Measurements from ENCODE around the gene FECH.
"Not testable (repeated sequence)": the region's sequence is repeated elsewhere in the genome, so short reads cannot be mapped to it uniquely, and the experiment has no call there.

FECH gene

GRCh38 chr18:57533006-57533867 lies 53.3 kb downstream of the FECH start:
- no peak overlapping the region for H3K4me3 Mint-ChIP-seq
- no peaks in the 10 kb centered on the region for H3K9me3 Mint-ChIP-seq
- no peak overlapping the region for H3K27ac Mint-ChIP-seq
- peaks cover 9 to 27% of the 10 kb centered on the region in 2 donors for H3K27me3 Mint-ChIP-seq
- no peaks in the 10 kb centered on the region for H3K4me1 Mint-ChIP-seq
- DNase-seq (no peak), ATAC-seq (replicated peaks) (no peak)
- H3K36me3 Mint-ChIP-seq = no peaks in the 10 kb centered on the region

GRCh38 chr18:57529151-57529550 lies 57.4 kb downstream of the FECH start:
- no peak for DNase-seq
- peaks cover 5% of the 10 kb centered on the region in 2 donors for H3K9me3 Mint-ChIP-seq
- no peaks in the 10 kb centered on the region for H3K4me1 Mint-ChIP-seq
- H3K27ac Mint-ChIP-seq = no peak overlapping the region
- no peak overlapping the region for H3K4me3 Mint-ChIP-seq
- ATAC-seq (replicated peaks) = no peak
- peaks cover 9 to 40% of the 10 kb centered on the region in 2 donors for H3K27me3 Mint-ChIP-seq
- no peaks in the 10 kb centered on the region for H3K36me3 Mint-ChIP-seq

- Mint-ChIP-seq H3K36me3 (no peaks in the 10 kb centered on the region), H3K27me3 (peaks cover 6 to 36% of the 10 kb centered on the region in 2 donors), H3K27ac (no peak overlapping the region), H3K4me1 (peaks cover 3 to 7% of the 10 kb centered on the region in 2 donors), H3K4me3 (no peak overlapping the region), H3K9me3 (peaks cover 5% of the 10 kb centered on the region in 2 donors)
- DNase-seq (no peak), ATAC-seq (replicated peaks) (no peak)
Measured at GRCh38 chr18:57527556-57528229, 58.8 kb downstream of the FECH start.

- no peak for DNase-seq
- peaks cover 5% of the 10 kb centered on the region in 2 donors for H3K9me3 Mint-ChIP-seq
- peak; percentile 71 to 75 for ATAC-seq (replicated peaks)
- peaks cover 3 to 7% of the 10 kb centered on the region in 2 donors for H3K4me1 Mint-ChIP-seq
- H3K4me3 Mint-ChIP-seq = no peak overlapping the region
- no peaks in the 10 kb centered on the region for H3K36me3 Mint-ChIP-seq
- H3K27ac Mint-ChIP-seq = peak overlapping the region; percentile 2
- peaks cover 9 to 31% of the 10 kb centered on the region in 2 donors for H3K27me3 Mint-ChIP-seq
Measured at GRCh38 chr18:57523171-57523956, 63.1 kb downstream of the FECH start.

GRCh38 chr18:57522348-57522747 lies 64.2 kb downstream of the FECH start:
- not testable (repeated sequence) for DNase-seq; ATAC-seq (replicated peaks); H3K36me3 Mint-ChIP-seq; H3K9me3 Mint-ChIP-seq; H3K27ac Mint-ChIP-seq; H3K4me3 Mint-ChIP-seq; H3K4me1 Mint-ChIP-seq
- peaks cover 9 to 28% of the 10 kb centered on the region in 2 donors for H3K27me3 Mint-ChIP-seq

- H3K4me1 Mint-ChIP-seq = peaks cover 3 to 7% of the 10 kb centered on the region in 2 donors
- DNase-seq (no peak), ATAC-seq (replicated peaks) (no peak)
- peaks cover 9 to 33% of the 10 kb centered on the region in 2 donors for H3K27me3 Mint-ChIP-seq
- no peak overlapping the region for H3K27ac Mint-ChIP-seq
- H3K4me3 Mint-ChIP-seq = no peak overlapping the region
- no peaks in the 10 kb centered on the region for H3K36me3 Mint-ChIP-seq
- H3K9me3 Mint-ChIP-seq = peaks cover 5% of the 10 kb centered on the region in 2 donors
Measured at GRCh38 chr18:57519668-57520424, 66.7 kb downstream of the FECH start.

GRCh38 chr18:57518533-57518932 lies 68.0 kb downstream of the FECH start:
- Mint-ChIP-seq H3K4me1 (peaks cover 3 to 6% of the 10 kb centered on the region in 2 donors), H3K27ac (no peak overlapping the region), H3K9me3 (peaks cover 4 to 8% of the 10 kb centered on the region in 2 donors), H3K27me3 (peaks cover 9 to 39% of the 10 kb centered on the region in 2 donors), H3K36me3 (no peaks in the 10 kb centered on the region), H3K4me3 (no peak overlapping the region)
- DNase-seq = no peak
- no peak for ATAC-seq (replicated peaks)

GRCh38 chr18:57516056-57516455 lies 70.4 kb downstream of the FECH start:
- Mint-ChIP-seq H3K4me3 (no peak overlapping the region), H3K36me3 (no peaks in the 10 kb centered on the region), H3K27ac (no peak overlapping the region), H3K4me1 (no peaks in the 10 kb centered on the region), H3K27me3 (peaks cover 9 to 41% of the 10 kb centered on the region in 2 donors), H3K9me3 (peaks cover 4 to 8% of the 10 kb centered on the region in 2 donors)
- DNase-seq (no peak), ATAC-seq (replicated peaks) (no peak)

GRCh38 chr18:57505231-57505630 lies 81.3 kb downstream of the FECH start:
- ATAC-seq (replicated peaks) (no peak), DNase-seq (no peak)
- Mint-ChIP-seq H3K27ac (no peak overlapping the region), H3K4me1 (no peaks in the 10 kb centered on the region), H3K4me3 (no peak overlapping the region), H3K27me3 (peaks cover 33 to 46% of the 10 kb centered on the region in 2 donors), H3K9me3 (no peaks in the 10 kb centered on the region), H3K36me3 (no peaks in the 10 kb centered on the region)

- no peaks in the 10 kb centered on the region for H3K36me3 Mint-ChIP-seq
Measured at GRCh38 chr18:57502624-57503023, 83.9 kb downstream of the FECH start.

GRCh38 chr18:57498682-57499256 lies 87.7 kb downstream of the FECH start:
- ATAC-seq (replicated peaks) (no peak), DNase-seq (no peak)
- no peaks in the 10 kb centered on the region for H3K9me3 Mint-ChIP-seq
- H3K27ac Mint-ChIP-seq = no peak overlapping the region
- H3K36me3 Mint-ChIP-seq = no peaks in the 10 kb centered on the region
- no peak overlapping the region for H3K4me3 Mint-ChIP-seq
- H3K27me3 Mint-ChIP-seq = peaks cover 7 to 22% of the 10 kb centered on the region in 2 donors
- no peaks in the 10 kb centered on the region for H3K4me1 Mint-ChIP-seq

More at GRCh38 chr18:57502624-57503023, 83.9 kb downstream of the FECH start:
- Mint-ChIP-seq H3K27me3 (peaks cover 26 to 39% of the 10 kb centered on the region in 2 donors), H3K27ac (no peak overlapping the region), H3K4me3 (no peak overlapping the region), H3K9me3 (no peaks in the 10 kb centered on the region), H3K4me1 (no peaks in the 10 kb centered on the region)
- no peak for DNase-seq
- no peak for ATAC-seq (replicated peaks)
